HFFc6 (cell line): ENCODE measurements around the gene PLEK2. TPM values are rescaled to one million over a fixed set of nuclear protein-coding genes. Genes with fewer than 3 reads are reported as not detected.

Experiments
- DNase-seq: peaks from one replicate; pipeline ENCODE4 v3.0.0-alpha.2; 2018
- H3K27ac Mint-ChIP-seq: 2 replicates; pipeline ENCODE4 v1.8.0; 2020; ENCODE audit warnings: mild to moderate bottlenecking, mixed read lengths
- H3K27me3 Mint-ChIP-seq: 2 replicates; pipeline ENCODE4 v1.8.0; 2021; ENCODE audit warnings: mild to moderate bottlenecking, moderate library complexity, mixed read lengths; ENCODE audit not compliant: insufficient read depth
- H3K36me3 Mint-ChIP-seq: 2 replicates; pipeline ENCODE4 v1.8.0; 2021; ENCODE audit warnings: low read depth, mixed read lengths
- H3K4me1 Mint-ChIP-seq: 2 replicates; pipeline ENCODE4 v1.8.0; 2020; ENCODE audit warnings: low read depth, mixed read lengths
- H3K4me3 Mint-ChIP-seq: 2 replicates; pipeline ENCODE4 v1.8.0; 2020; ENCODE audit warnings: mild to moderate bottlenecking, moderate library complexity, mixed read lengths
- H3K9me3 Mint-ChIP-seq: 2 replicates; pipeline ENCODE4 v1.8.0; 2020; ENCODE audit warnings: mild to moderate bottlenecking, mixed read lengths
- total RNA-seq, 6 experiments: library from RNA; stranded (reverse); fragmentation: NEBNext Ultra II Directional; extraction: Animal tissue kit (Norgen Biotek cat#: 25700); gene quantifications; 2 replicates in 1 of 6; 3 replicates in 5 of 6; pipeline ENCODE4 v1.2.3, GENCODE V29; 2021
- TF ChIP-seq, protein P1 (sequence below): fragments of 200-600 bp; sonication (generic); IDR thresholded peaks from 2 replicates; pipeline ENCODE4 v1.5.0; 2021; ENCODE audit warnings: antibody characterized with exemption, mild to moderate bottlenecking

Gene PLEK2
- total RNA-seq, 6 experiments from 2014 or later: 8.7 to 23.8 (median 19.5) TPM

DNA sequence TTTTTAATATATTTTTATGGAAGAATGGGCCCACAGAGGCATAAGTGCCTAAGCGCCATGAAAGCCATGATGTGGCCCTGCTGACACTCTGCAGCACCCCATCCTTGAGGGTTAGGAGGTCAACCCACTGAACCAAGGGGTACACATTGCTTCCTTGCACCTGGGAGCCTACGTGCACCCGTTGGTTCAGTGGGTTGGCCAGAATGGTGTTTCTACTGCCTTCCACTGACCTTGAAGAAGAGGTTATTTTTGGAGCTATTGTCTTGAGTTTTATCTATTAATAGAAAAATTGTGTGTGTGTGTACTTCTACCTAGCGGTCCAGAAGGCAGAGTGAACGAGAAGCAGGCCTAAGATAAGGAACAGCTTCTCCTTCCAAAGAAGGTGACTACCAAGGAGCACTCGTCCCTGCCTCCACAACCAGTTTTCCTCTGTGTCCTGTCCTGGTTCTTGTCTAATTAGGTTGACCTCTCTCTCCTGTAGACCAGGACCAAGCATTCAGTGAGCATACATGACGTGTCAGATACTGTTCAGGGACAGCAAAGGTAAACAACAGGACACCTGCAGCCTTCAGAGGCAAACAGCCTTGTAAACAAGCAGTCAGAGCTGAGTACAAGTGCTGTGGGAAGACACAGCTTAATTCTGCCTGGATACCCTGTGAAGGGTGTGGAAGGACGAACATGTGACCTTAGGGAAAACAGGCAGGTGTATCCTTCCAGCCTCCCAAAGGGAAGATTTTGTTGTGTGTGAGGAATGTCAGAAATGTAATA, 30.4 kb upstream of the PLEK2 start:
- Mint-ChIP-seq H3K4me1 (peaks cover 25% of the 10 kb centered on the region), H3K36me3 (no peaks in the 10 kb centered on the region), H3K4me3 (no peak overlapping the region), H3K27ac (no peak overlapping the region), H3K9me3 (no peaks in the 10 kb centered on the region), H3K27me3 (peaks cover 44% of the 10 kb centered on the region)
- TF ChIP-seq, protein P1, sequence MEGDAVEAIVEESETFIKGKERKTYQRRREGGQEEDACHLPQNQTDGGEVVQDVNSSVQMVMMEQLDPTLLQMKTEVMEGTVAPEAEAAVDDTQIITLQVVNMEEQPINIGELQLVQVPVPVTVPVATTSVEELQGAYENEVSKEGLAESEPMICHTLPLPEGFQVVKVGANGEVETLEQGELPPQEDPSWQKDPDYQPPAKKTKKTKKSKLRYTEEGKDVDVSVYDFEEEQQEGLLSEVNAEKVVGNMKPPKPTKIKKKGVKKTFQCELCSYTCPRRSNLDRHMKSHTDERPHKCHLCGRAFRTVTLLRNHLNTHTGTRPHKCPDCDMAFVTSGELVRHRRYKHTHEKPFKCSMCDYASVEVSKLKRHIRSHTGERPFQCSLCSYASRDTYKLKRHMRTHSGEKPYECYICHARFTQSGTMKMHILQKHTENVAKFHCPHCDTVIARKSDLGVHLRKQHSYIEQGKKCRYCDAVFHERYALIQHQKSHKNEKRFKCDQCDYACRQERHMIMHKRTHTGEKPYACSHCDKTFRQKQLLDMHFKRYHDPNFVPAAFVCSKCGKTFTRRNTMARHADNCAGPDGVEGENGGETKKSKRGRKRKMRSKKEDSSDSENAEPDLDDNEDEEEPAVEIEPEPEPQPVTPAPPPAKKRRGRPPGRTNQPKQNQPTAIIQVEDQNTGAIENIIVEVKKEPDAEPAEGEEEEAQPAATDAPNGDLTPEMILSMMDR: no peak
- no peak for DNase-seq

DNA sequence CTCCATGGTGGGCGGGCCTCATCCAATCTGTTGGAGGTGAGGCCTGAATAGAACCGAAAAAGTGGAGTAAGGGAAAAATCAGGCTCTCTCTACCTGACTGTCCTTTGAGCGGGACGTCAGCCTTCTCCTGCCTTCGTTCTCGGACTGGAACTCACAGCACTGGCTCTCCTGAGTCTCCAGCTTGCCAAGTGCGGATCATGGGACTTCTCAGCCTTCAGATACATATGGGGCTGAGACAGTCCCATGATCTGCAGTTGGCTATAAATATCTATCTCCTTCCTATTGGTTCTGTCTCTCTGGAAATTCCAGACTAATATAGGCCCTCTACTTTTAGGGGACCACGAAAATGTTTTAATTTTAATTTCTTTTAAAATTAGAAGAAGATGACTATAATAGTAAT, 29.7 kb upstream of the PLEK2 start:
- H3K9me3 Mint-ChIP-seq: no peaks in the 10 kb centered on the region
- peaks cover 24% of the 10 kb centered on the region for H3K4me1 Mint-ChIP-seq
- TF ChIP-seq, protein P1: no peak
- H3K27ac Mint-ChIP-seq: no peak overlapping the region
- DNase-seq: no peak
- no peak overlapping the region for H3K4me3 Mint-ChIP-seq
- H3K27me3 Mint-ChIP-seq: peaks cover 47% of the 10 kb centered on the region
- no peaks in the 10 kb centered on the region for H3K36me3 Mint-ChIP-seq

DNA sequence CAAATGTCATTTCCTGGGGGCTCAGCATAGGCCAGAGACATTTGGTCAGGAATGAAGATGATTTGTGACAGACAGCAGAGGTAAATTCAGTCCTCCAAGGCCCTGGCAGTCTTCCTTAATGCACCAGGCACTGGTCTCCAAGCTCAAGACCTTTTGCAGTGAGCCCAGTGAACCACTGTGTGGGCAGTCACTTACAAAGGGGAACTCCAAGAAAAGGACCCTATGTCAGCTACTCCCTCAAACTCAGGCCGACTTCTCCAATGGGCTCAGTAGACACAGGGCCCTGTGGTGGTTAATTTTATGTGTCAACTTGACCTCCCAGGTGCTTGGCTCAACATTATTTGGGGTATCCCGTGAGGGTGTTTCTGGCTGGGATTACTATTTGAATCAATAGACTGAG, 29.3 kb upstream of the PLEK2 start:
- Mint-ChIP-seq H3K27me3 (peaks cover 51% of the 10 kb centered on the region), H3K4me1 (peaks cover 20% of the 10 kb centered on the region), H3K4me3 (no peak overlapping the region), H3K27ac (no peak overlapping the region), H3K36me3 (no peaks in the 10 kb centered on the region), H3K9me3 (no peaks in the 10 kb centered on the region)
- no peak for DNase-seq
- TF ChIP-seq, protein P1: no peak

DNA sequence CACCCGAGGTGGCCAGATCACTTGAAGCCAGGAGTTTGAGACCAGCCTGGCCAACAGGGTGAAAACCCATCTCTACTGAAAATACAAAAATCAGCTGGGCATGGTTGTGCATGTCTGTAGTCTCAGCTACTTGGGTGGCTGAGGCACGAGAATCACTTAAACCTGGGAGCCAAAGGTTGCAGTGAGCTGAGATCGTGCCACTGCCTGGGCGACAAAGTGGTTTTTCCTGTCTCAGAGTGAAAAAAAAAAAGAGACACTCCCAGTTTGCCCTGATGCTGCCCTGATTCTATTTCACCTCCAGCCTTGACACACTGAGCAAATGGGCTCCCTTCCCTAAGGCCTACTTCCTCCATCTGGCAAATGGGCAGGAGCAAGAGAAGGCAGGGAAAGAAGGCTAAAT, 28.5 kb upstream of the PLEK2 start:
- H3K4me1 Mint-ChIP-seq: peaks cover 16% of the 10 kb centered on the region
- TF ChIP-seq, protein P1: no peak

DNA sequence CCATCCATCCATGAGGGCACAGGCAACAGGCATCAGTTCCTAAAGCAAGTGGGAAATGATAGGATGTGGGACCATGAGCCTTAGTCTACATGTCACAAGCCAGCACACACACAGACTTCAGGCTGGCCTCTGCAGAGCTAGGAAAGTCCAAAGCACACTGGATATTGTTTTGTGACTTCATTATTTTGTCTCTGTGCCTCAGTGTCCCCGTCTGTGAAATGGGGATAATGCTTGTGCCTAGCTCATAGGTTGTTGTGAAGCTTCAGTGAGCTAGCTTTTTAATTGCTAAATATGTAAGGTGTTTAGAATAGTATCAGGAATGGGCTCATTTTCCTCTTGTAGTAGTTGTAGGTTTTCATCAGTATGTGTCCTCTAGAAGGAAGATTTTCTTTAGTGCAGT, 27.0 kb upstream of the PLEK2 start:
- H3K4me3 Mint-ChIP-seq: no peak overlapping the region
- DNase-seq: no peak
- H3K36me3 Mint-ChIP-seq: no peaks in the 10 kb centered on the region
- peaks cover 57% of the 10 kb centered on the region for H3K27me3 Mint-ChIP-seq
- TF ChIP-seq, protein P1: no peak
- H3K9me3 Mint-ChIP-seq: no peaks in the 10 kb centered on the region
- no peak overlapping the region for H3K27ac Mint-ChIP-seq
- H3K4me1 Mint-ChIP-seq: peaks cover 3% of the 10 kb centered on the region; the same call in 1 of the 2 replicates

More for the DNA sequence above, 28.5 kb upstream of the PLEK2 start:
- H3K36me3 Mint-ChIP-seq: no peaks in the 10 kb centered on the region
- peaks cover 55% of the 10 kb centered on the region for H3K27me3 Mint-ChIP-seq
- H3K4me3 Mint-ChIP-seq: no peak overlapping the region
- H3K27ac Mint-ChIP-seq: no peak overlapping the region
- no peak for DNase-seq
- no peaks in the 10 kb centered on the region for H3K9me3 Mint-ChIP-seq
